Adrenal gland (tissue), 12 donors: Measurements from ENCODE around the gene STAT6. TPM values are rescaled to one million over a fixed set of nuclear protein-coding genes. Genes with fewer than 3 reads are reported as not detected.
A peak's percentile ranks its signal among the peaks of the same experiment; 100 is the strongest.

Source experiments
- DNase-seq, 7 donors: peaks; one replicate each; pipeline ENCODE4 v3.0.0-alpha.2; 2019 to 2020
- H3K27ac ChIP-seq, 5 donors: fragments of 200-600 bp; sonication (generic) in 4 of 5; 1 replicate in 3 of 5; 2 replicates in 2 of 5; pipeline versions ENCODE4 v1.5.1 to v1.8.0; 2016 to 2020; ENCODE audit warnings: mild to moderate bottlenecking in 1 of 5
- H3K27me3 ChIP-seq: fragments of 200-600 bp; 2 replicates; pipeline ENCODE4 v1.8.0; 2021
- H3K36me3 ChIP-seq, 2 donors: fragments of 200-600 bp; replicated peaks in 1 of 2; 1 replicate in 1 of 2; 2 replicates in 1 of 2; pipeline versions ENCODE4 v1.5.1 to v1.8.0; 2018 to 2022
- H3K4me1 ChIP-seq, 2 donors: fragments of 200-600 bp; replicated peaks in 1 of 2; 1 replicate in 1 of 2; 2 replicates in 1 of 2; pipeline versions ENCODE4 v1.5.1 to v1.8.0; 2018 to 2021
- H3K4me3 ChIP-seq, 4 donors: fragments of 200-600 bp; sonication (generic) in 3 of 4; one replicate each; pipeline ENCODE4 v1.5.1; 2016 to 2018
- H3K9me3 ChIP-seq, 3 donors: fragments of 200-600 bp; sonication (generic) in 1 of 3; replicated peaks in 1 of 3; 1 replicate in 2 of 3; 2 replicates in 1 of 3; pipeline versions ENCODE4 v1.5.1 to v1.8.0; 2016 to 2021
- CTCF ChIP-seq, 6 experiments: fragments of 450-650 bp in 4 of 6; fragments of 200-600 bp in 2 of 6; sonication (generic) in 1 of 6; IDR thresholded peaks; 1 replicate in 5 of 6; 2 replicates in 1 of 6; pipeline versions ENCODE4 v1.5.1 to v1.8.0; 2016 to 2021; ENCODE audit warnings: antibody characterized with exemption in 6 of 6, mild to moderate bottlenecking in 2 of 6, moderate library complexity in 1 of 6
- POLR2A ChIP-seq, 2 donors: fragments of 450-650 bp; IDR thresholded peaks; one replicate each; pipeline ENCODE4 v1.6.1; 2017; ENCODE audit warnings: antibody characterized with exemption in 2 of 2, mild to moderate bottlenecking in 2 of 2, moderate library complexity in 1 of 2
- WGBS, 4 donors: extraction: QIAGEN DNeasy Blood & Tissue Kit in 2 of 4; methylation state at CpG; one replicate each; pipeline versions ENCODE4 v1.1.5 to v1.1.7; 2013 to 2017; 5-methylcytosine and 5-hydroxymethylcytosine counted together
- intact Hi-C, 2 donors: fragments of 100-400 bp; cut with DNase I; formaldehyde crosslinking; loops; one replicate each; pipeline versions ENCODE4 v1.14.1 to v1.15.0; 2022 to 2023
- polyA plus RNA-seq, 3 donors: library from polyadenylated mRNA; stranded (reverse); fragments of 200-250 nt in 2 of 3; fragments of 350-450 nt in 1 of 3; fragmentation: Illumina TruSeq in 1 of 3; extraction: RNeasy Lipid Tissue Mini Kit (QIAGEN cat#74804) in 1 of 3; gene quantifications; one replicate each; pipeline ENCODE4 v1.2.3, GENCODE V29; 2013 to 2014
- total RNA-seq, 9 donors: library from RNA; depleted of rRNA in 4 of 9; stranded (reverse); fragments of >200 nt in 4 of 9; fragments of 120-200 nt in 1 of 9; fragmentation: NEBNext Ultra II Directional in 1 of 9; extraction: Animal tissue kit (Norgen Biotek cat#: 25700) in 1 of 9; gene quantifications; one replicate each; pipeline versions ENCODE4 v1.1.0 to v1.2.4, GENCODE V29; 2013 to 2023
- donor health status: healthy with polysubstance abuse.
- donor health status: Bipolar disorder and iron deficiency.
- donor health status: DM: yes; HTN: yes; CAD: no.
- donor health status: DM: no; HTN: no; CAD: no.
- donor health status: DM: no; HTN: no; CAD: no.
- donor health status: DM: yes; HTN: yes; CAD: no.

Gene STAT6
- total and polyA plus RNA-seq, 12 donors, result 71.9 to 321 (median 155) TPM

GRCh38 chr12:57087691-57088353 is 23.3 kb downstream of the STAT6 start:
- intact Hi-C loops, result loop anchor here in 1 of 2 donors (2.0 kb wide), 1 partner anchor 23 kb away; the partner anchor contains the start of gene STAT6
- WGBS, 4 donors, result 0 to 1% (median 1%) methylated on average over 16 to 37 of the region's 37 CpGs
- TF ChIP-seq POLR2A (IDR thresholded peaks at IDR 0.05) (peak in 1 of 2 donors; percentile 10), CTCF (IDR thresholded peaks at IDR 0.05) (peak in 1 of 6 experiments; percentile 13)
- peaks cover 13 to 36% of the 10 kb centered on the region in 2 donors for H3K4me1 ChIP-seq
- H3K27me3 ChIP-seq, result no peaks in the 10 kb centered on the region
- peak overlapping the region; percentile 98 to 99 (median 99) for H3K27ac ChIP-seq
- peaks cover 0 to 19% of the 10 kb centered on the region in 2 donors for H3K36me3 ChIP-seq
- peak; percentile 80 to 92 (median 86) for DNase-seq
- no peaks in the 10 kb centered on the region for H3K9me3 ChIP-seq
- peak overlapping the region in 3 of 4 donors; percentile 3 to 81 (median 71) for H3K4me3 ChIP-seq

GRCh38 chr12:57087010-57087690 is 24.0 kb downstream of the STAT6 start:
- H3K27ac ChIP-seq, result peak overlapping the region; percentile 98 to 99 (median 99)
- TF ChIP-seq CTCF (IDR thresholded peaks at IDR 0.05) (no peak), POLR2A (IDR thresholded peaks at IDR 0.05) (peak; percentile 19 to 68)
- WGBS, 4 donors, result 0 to 20% (median 1%) methylated on average over 1 to 52 of the region's 52 CpGs

GRCh38 chr12:57086493-57087009 is 24.6 kb downstream of the STAT6 start:
- no peaks in the 10 kb centered on the region for H3K27me3 ChIP-seq
- no peaks in the 10 kb centered on the region for H3K9me3 ChIP-seq
- WGBS, 4 donors, result 0 to 1% (median 1%) methylated on average over 13 to 14 of the region's 14 CpGs
- peaks cover 13 to 35% of the 10 kb centered on the region in 2 donors for H3K4me1 ChIP-seq
- TF ChIP-seq POLR2A (IDR thresholded peaks at IDR 0.05), result no peak
- peak in 1 of 6 experiments; percentile 24 for TF ChIP-seq CTCF (IDR thresholded peaks at IDR 0.05)
- peaks cover 0 to 6% of the 10 kb centered on the region in 2 donors for H3K36me3 ChIP-seq
- intact Hi-C loops, result no loop called here
- H3K4me3 ChIP-seq, result peak overlapping the region in 3 of 4 donors; percentile 21 to 81 (median 71)
- peak overlapping the region; percentile 98 to 99 (median 99) for H3K27ac ChIP-seq
- peak; percentile 56 to 84 (median 73) for DNase-seq

More at GRCh38 chr12:57087010-57087690, 24.0 kb downstream of the STAT6 start:
- peak; percentile 88 to 94 (median 90) for DNase-seq
- Histone ChIP-seq H3K4me1 (peaks cover 13 to 36% of the 10 kb centered on the region in 2 donors), H3K9me3 (no peaks in the 10 kb centered on the region), H3K4me3 (peak overlapping the region; percentile 3 to 81 (median 46)), H3K36me3 (peaks cover 0 to 12% of the 10 kb centered on the region in 2 donors), H3K27me3 (no peaks in the 10 kb centered on the region)
- intact Hi-C loops, result no loop called here

GRCh38 chr12:57085999-57086492 is 25.1 kb downstream of the STAT6 start:
- peak overlapping the region in 1 of 4 donors; percentile 81 for H3K4me3 ChIP-seq
- peaks cover 13 to 30% of the 10 kb centered on the region in 2 donors for H3K4me1 ChIP-seq
- 14 to 30% (median 18%) methylated on average over 12 of the region's 12 CpGs for WGBS, 4 donors
- peaks cover 0 to 1% of the 10 kb centered on the region in 2 donors for H3K36me3 ChIP-seq
- intact Hi-C loops, result no loop called here
- H3K27ac ChIP-seq, result peak overlapping the region in 4 of 5 donors; percentile 98 to 99 (median 98)
- H3K27me3 ChIP-seq, result no peaks in the 10 kb centered on the region
- DNase-seq, result peak in 6 of 7 donors; percentile 36 to 76 (median 54)
- no peaks in the 10 kb centered on the region for H3K9me3 ChIP-seq
- no peak for TF ChIP-seq CTCF (IDR thresholded peaks at IDR 0.05)
- no peak for TF ChIP-seq POLR2A (IDR thresholded peaks at IDR 0.05)
